ENCODE data around the gene KRTAP2-3.

KRTAP2-3 gene

GRCh38 chr17:41026715-41027471 lies 33.0 kb downstream of the KRTAP2-3 start, which contains the start of gene KRTAP1-5:
TSS of gene KRTAP1-5 (minus strand) at chr17:41027208. CDS start at chr17:41027155, 53 bp downstream.
- DNase-seq, result no peak

DNA sequence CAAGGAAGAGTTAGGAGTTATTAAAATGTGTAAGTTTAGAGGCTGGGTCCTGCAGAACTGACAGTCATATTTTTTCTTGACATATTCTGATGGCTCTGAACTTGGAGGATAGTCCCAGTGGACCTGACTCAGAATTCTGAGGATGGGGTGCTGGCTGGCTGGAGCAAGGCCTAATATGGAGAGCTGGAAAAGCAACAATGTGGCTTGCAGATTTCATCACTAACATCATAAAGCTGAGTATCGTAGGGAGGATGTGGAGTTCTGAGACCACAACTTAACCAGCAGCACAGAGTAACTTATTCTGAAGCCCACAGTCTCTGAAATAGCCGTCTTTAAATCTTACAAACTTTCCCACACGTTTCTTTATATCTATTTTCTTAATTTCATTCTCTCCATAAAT lies 35.2 kb downstream of the KRTAP2-3 start:
- DNase-seq, result no peak

GRCh38 chr17:41020336-41020735 lies 39.6 kb downstream of the KRTAP2-3 start:
- DNase-seq, result no peak

- no peak for DNase-seq
Measured at GRCh38 chr17:41019415-41019814, 40.5 kb downstream of the KRTAP2-3 start.

DNA sequence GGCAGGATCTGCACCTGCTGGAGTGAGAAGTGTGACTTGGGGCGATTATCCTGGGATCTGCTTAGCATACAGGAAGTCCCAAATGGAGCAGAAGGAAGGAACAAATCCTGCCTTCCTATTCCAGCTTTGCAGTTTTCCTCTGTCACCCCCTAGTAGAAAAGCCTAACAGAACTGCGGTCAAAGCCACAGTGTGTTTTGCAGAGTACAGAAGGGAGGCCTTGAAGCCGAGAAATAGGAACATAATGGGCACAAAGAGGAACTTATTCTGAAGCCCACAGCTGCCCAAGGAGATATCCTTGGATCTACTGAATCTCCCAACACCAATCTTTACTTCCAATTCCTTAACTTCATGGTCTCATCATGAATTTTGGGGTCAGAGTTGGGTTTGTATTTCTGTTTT lies 41.4 kb downstream of the KRTAP2-3 start:
- DNase-seq, result no peak

GRCh38 chr17:41016578-41017215 lies 43.2 kb downstream of the KRTAP2-3 start:
- DNase-seq, result no peak

DNA sequence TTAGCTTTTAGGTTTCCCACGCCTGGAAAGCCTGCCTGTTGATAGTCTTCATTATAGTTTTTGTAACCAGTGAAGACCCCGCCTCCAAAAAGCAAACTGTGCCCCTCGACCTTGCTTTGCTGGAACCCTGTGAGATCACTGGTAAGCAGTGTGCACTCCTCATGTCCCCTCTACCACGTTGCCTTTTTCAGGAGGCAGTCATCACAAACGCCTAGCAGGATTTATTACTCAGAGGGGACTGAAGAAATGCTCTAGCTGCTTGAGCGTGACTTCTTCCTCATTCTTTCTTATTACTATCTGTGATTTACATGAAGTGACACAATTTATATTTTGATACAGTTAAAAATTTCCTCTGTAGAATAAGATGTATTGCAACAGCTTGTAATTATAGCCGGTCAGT lies 44.5 kb downstream of the KRTAP2-3 start:
- DNase-seq, result no peak

GRCh38 chr17:41013606-41014005 lies 46.3 kb downstream of the KRTAP2-3 start:
- no peak for DNase-seq

DNA sequence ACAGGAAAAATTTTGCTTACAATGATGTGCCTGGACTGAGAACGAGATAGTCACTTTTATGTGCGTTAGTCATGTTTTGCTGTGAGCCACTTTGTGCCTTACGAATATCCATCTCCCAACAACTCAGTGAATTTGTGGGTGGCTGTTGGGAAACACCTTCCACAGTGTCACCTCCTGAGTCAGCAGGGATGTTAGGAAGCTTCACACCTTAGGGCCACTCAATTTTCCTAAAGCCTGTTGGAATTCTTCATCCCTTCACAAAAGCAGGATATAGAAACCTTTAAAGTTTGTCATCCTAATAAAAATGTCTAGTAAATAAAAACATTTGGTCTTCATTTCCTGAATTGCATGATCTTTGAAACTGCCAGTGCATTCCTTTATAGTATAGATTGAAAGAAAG lies 46.7 kb downstream of the KRTAP2-3 start:
- DNase-seq, result no peak

DNA sequence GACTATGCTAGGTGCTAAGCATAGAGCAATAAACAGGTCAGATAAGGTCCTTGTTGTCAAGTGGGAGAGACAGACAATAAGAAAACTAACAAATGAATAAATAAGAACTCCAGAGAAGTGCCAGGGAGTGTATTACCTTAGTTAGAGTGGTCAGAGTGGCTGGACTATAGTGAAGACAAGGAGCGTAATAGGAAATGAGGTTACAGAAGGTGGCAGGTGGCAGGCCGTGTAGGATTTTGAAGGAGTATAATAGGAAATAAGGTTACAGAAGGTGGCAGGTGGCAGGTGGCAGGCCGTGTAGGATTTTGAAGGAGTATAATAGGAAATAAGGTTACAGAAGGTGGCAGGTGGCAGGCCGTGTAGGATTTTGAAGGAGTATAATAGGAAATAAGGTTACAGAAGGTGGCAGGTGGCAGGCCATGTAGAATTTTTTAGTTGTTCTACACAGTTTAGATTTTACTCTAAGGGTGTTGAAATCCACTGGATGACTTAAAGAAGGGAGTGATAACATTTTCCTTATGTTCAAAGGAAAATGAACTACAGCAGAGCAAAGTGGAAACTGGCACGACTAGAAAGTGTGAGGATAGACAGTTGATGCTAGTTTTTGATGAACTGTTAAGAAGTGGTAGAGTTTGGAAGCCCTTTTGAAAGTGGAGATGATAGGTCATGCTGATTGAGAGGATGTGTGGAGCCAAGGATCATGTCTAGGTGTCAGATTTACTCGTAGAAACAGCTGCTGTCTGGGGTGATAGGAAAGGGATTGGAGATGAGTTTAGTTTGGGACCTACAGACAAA lies 47.4 kb downstream of the KRTAP2-3 start:
- no peak for DNase-seq

DNA sequence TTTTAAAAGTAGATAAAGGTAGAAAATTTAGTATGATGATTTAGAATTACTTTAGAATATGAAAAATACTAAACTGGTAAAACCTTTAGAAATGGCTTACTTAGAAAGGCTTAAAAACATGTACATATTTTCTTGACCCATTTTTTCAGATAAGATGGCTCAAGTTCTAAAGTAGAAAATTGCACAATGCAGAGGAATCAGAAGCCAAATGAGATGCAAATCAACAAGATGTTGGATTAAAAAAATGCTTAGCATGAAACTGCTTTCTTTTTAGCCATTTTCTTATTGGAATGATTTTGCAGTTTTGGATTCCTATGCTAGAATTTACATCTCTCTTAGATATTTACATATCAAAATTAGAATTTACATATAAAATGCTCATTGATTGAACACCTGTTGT lies 49.5 kb downstream of the KRTAP2-3 start:
- DNase-seq, result no peak

DNA sequence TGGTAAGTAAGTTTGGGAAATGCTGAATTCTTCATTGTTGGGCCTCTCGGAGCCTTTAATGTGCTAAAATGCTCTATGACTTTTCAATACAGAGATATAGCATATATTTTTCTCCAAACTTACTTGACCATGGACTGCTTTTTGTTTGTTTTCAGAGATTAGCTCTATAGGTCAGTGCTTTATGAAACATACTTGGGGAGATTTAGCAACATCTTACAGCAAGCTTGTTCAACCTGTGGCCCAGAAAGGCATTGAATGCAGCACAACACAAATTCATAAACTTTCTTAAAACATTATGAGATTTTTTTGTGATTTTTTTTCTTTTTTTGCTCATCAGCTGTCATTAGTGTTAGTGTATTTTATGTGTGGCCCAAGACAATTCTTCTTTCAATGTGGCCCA lies 50.0 kb downstream of the KRTAP2-3 start:
- DNase-seq, result no peak

GRCh38 chr17:41009301-41009760 lies 50.6 kb downstream of the KRTAP2-3 start:
- DNase-seq, result no peak

Data from inflammatory macrophage treated with lipopolysaccharide for 4 hours (primary cell).